LNCaP clone FGC (cell line): ENCODE data around the gene DNAJC15.

Source experiments
- DNase-seq: peaks from one replicate; pipeline ENCODE4 v3.0.0-alpha.2; 2011; ENCODE audit warnings: low read depth
- H3K4me3 ChIP-seq: 2 replicates; pipeline ENCODE4 v1.5.1; 2011; ENCODE audit warnings: mild to moderate bottlenecking, low read depth, low read length, control low read depth
- TF ChIP-seq, protein P1 (sequence below): IDR thresholded peaks from 2 replicates; pipeline ENCODE4 v1.5.1; 2012; ENCODE audit warnings: mild to moderate bottlenecking; ENCODE audit not compliant: control insufficient read depth, insufficient read depth; ENCODE audit errors: extremely low read depth

DNAJC15 gene

DNA sequence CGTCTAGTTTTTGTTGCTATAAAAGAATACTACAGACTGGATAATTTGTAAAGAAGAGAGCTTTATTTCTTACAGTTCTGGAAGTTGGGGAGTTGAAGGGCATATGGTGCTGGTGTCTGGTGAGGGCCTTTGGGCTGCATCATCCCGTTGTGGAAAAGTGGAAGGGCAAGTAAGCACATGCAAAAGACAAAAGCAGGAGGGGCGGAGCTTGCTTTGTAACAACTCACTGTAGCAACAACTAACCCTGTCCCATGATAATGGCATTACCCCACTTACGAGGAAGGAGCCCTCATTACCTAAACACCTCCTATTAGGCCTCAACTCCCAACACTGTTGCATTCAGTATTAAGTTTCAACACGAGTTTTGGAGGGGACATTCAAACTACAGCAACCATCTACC is 7.2 kb upstream of the DNAJC15 start:
- no peak for DNase-seq
- TF ChIP-seq, protein P1, sequence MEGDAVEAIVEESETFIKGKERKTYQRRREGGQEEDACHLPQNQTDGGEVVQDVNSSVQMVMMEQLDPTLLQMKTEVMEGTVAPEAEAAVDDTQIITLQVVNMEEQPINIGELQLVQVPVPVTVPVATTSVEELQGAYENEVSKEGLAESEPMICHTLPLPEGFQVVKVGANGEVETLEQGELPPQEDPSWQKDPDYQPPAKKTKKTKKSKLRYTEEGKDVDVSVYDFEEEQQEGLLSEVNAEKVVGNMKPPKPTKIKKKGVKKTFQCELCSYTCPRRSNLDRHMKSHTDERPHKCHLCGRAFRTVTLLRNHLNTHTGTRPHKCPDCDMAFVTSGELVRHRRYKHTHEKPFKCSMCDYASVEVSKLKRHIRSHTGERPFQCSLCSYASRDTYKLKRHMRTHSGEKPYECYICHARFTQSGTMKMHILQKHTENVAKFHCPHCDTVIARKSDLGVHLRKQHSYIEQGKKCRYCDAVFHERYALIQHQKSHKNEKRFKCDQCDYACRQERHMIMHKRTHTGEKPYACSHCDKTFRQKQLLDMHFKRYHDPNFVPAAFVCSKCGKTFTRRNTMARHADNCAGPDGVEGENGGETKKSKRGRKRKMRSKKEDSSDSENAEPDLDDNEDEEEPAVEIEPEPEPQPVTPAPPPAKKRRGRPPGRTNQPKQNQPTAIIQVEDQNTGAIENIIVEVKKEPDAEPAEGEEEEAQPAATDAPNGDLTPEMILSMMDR = no peak
- H3K4me3 ChIP-seq = no peak overlapping the region

- H3K4me3 ChIP-seq = no peak overlapping the region
- no peak for DNase-seq
- TF ChIP-seq, protein P1 = no peak
Observed at GRCh38 chr13:43019811-43020210, 3.6 kb upstream of the DNAJC15 start.

GRCh38 chr13:43020794-43021193 is 2.6 kb upstream of the DNAJC15 start:
- TF ChIP-seq, protein P1 = no peak
- no peak for DNase-seq
- no peak overlapping the region for H3K4me3 ChIP-seq

- TF ChIP-seq, protein P1 = no peak
- DNase-seq = no peak
- no peak overlapping the region for H3K4me3 ChIP-seq
Observed at GRCh38 chr13:43021926-43022670, 1.3 kb upstream of the DNAJC15 start.

GRCh38 chr13:43022934-43023288 is 475 bp upstream of the DNAJC15 start:
- DNase-seq = no peak
- no peak overlapping the region for H3K4me3 ChIP-seq
- TF ChIP-seq, protein P1 = no peak

- no peak for DNase-seq
- H3K4me3 ChIP-seq = no peak overlapping the region
- TF ChIP-seq, protein P1 = no peak
Observed at GRCh38 chr13:43026262-43026661, 2.9 kb downstream of the DNAJC15 start.

- DNase-seq = no peak
- TF ChIP-seq, protein P1 = no peak
- no peak overlapping the region for H3K4me3 ChIP-seq
Observed at GRCh38 chr13:43030548-43030947, 7.2 kb downstream of the DNAJC15 start.
